Measurements from ENCODE around the gene YDJC.
"Not testable (repeated sequence)": the region's sequence is repeated elsewhere in the genome, so short reads cannot be mapped to it uniquely, and the experiment has no call there.

YDJC gene

GRCh38 chr22:21602579-21602978, 27.2 kb downstream of the YDJC start:
- DNase-seq, result no peak

- DNase-seq, result no peak
These were observed 30.5 kb downstream of the YDJC start for GRCh38 chr22:21599053-21599893.

GRCh38 chr22:21598302-21598701, 31.5 kb downstream of the YDJC start:
- no peak for DNase-seq

- DNase-seq, result not testable (repeated sequence)
These were observed 33.3 kb downstream of the YDJC start for GRCh38 chr22:21596356-21597135.

- no peak for DNase-seq
These were observed 34.9 kb downstream of the YDJC start for GRCh38 chr22:21594865-21595452.

- DNase-seq, result no peak
These were observed 36.2 kb downstream of the YDJC start for GRCh38 chr22:21593406-21594232.

- no peak for DNase-seq
These were observed 37.4 kb downstream of the YDJC start for GRCh38 chr22:21592422-21592821.

- DNase-seq, result no peak
These were observed 38.1 kb downstream of the YDJC start for GRCh38 chr22:21591695-21592094.

- DNase-seq, result no peak
These were observed 38.8 kb downstream of the YDJC start for GRCh38 chr22:21590809-21591641.

- DNase-seq, result no peak
These were observed 40.4 kb downstream of the YDJC start for GRCh38 chr22:21589396-21589795.

GRCh38 chr22:21587803-21588611, 41.8 kb downstream of the YDJC start:
- DNase-seq, result no peak

- DNase-seq, result no peak
These were observed 44.4 kb downstream of the YDJC start for GRCh38 chr22:21585389-21585788.

GRCh38 chr22:21582801-21583740, 46.8 kb downstream of the YDJC start:
- DNase-seq, result peak; percentile 69

- DNase-seq, result not testable (repeated sequence)
These were observed 48.7 kb downstream of the YDJC start for GRCh38 chr22:21581009-21581713.

GRCh38 chr22:21580623-21581007, 49.2 kb downstream of the YDJC start:
- DNase-seq, result not testable (repeated sequence)

GRCh38 chr22:21579474-21579851, 50.4 kb downstream of the YDJC start:
- no peak for DNase-seq

Data from NCI-H1105 (cell line).